Parathyroid adenoma (tissue), 2 donors: ENCODE data around the gene LILRB3.

Experiments
- H2AFZ ChIP-seq: fragments of 300-600 bp; sonication (generic); one replicate; pipeline ENCODE4 v1.7.0; 2017; ENCODE audit warnings: antibody characterized with exemption, mild to moderate bottlenecking
- H3K27ac ChIP-seq: fragments of 300-600 bp; sonication (generic); one replicate; pipeline ENCODE4 v1.7.0; 2017
- H3K27me3 ChIP-seq: fragments of 300-600 bp; sonication (generic); one replicate; pipeline ENCODE4 v1.7.0; 2017; ENCODE audit warnings: low read length; ENCODE audit not compliant: control insufficient read depth, insufficient read depth
- H3K36me3 ChIP-seq: fragments of 300-600 bp; sonication (generic); one replicate; pipeline ENCODE4 v1.7.0; 2017; ENCODE audit warnings: low read length; ENCODE audit not compliant: control insufficient read depth, insufficient read depth
- H3K4me1 ChIP-seq: fragments of 300-600 bp; sonication (generic); one replicate; pipeline ENCODE4 v1.7.0; 2017; ENCODE audit warnings: control low read depth
- H3K4me2 ChIP-seq: fragments of 300-600 bp; sonication (generic); one replicate; pipeline ENCODE4 v1.7.0; 2017; ENCODE audit warnings: low read length
- H3K4me3 ChIP-seq: fragments of 300-600 bp; sonication (generic); one replicate; pipeline ENCODE4 v1.7.0; 2017; ENCODE audit warnings: low read depth, low read length
- H3K79me2 ChIP-seq: fragments of 300-600 bp; sonication (generic); one replicate; pipeline ENCODE4 v1.7.0; 2017; ENCODE audit warnings: control low read depth
- H3K9ac ChIP-seq: fragments of 300-600 bp; sonication (generic); one replicate; pipeline ENCODE4 v1.7.0; 2017; ENCODE audit warnings: mild to moderate bottlenecking
- H3K9me3 ChIP-seq: fragments of 300-600 bp; sonication (generic); one replicate; pipeline ENCODE4 v1.7.0; 2017; ENCODE audit warnings: low read length; ENCODE audit not compliant: control insufficient read depth
- CTCF ChIP-seq: fragments of 300-600 bp; sonication (generic); IDR thresholded peaks from one replicate; pipeline ENCODE4 v1.7.0; 2017; ENCODE audit warnings: antibody characterized with exemption, mild to moderate bottlenecking
- donor health status: primary hyperparathyroidism.

The LILRB3 gene

GRCh38 chr19:54209811-54210494 lies 12.9 kb downstream of the LILRB3 start:
- H3K27ac ChIP-seq: no peak overlapping the region
- no peak overlapping the region for H3K9ac ChIP-seq
- H2AFZ ChIP-seq: no peak overlapping the region
- H3K4me1 ChIP-seq: peaks cover 5% of the 10 kb centered on the region
- no peaks in the 10 kb centered on the region for H3K9me3 ChIP-seq
- H3K27me3 ChIP-seq: no peaks in the 10 kb centered on the region
- no peak overlapping the region for H3K4me2 ChIP-seq
- peaks cover 15% of the 10 kb centered on the region for H3K79me2 ChIP-seq
- H3K36me3 ChIP-seq: no peaks in the 10 kb centered on the region
- no peak overlapping the region for H3K4me3 ChIP-seq
- TF ChIP-seq CTCF: no peak

GRCh38 chr19:54209058-54209810 lies 13.6 kb downstream of the LILRB3 start:
- H3K27ac ChIP-seq: peak overlapping the region; percentile 24
- H3K9ac ChIP-seq: no peak overlapping the region
- H3K79me2 ChIP-seq: peaks cover 20% of the 10 kb centered on the region
- H3K4me3 ChIP-seq: no peak overlapping the region
- H3K4me2 ChIP-seq: no peak overlapping the region
- no peaks in the 10 kb centered on the region for H3K9me3 ChIP-seq
- H3K36me3 ChIP-seq: no peaks in the 10 kb centered on the region
- H3K27me3 ChIP-seq: no peaks in the 10 kb centered on the region
- TF ChIP-seq CTCF: no peak
- no peak overlapping the region for H2AFZ ChIP-seq
- H3K4me1 ChIP-seq: peaks cover 7% of the 10 kb centered on the region

- Histone ChIP-seq H3K4me2 (no peak overlapping the region), H2AFZ (no peak overlapping the region), H3K36me3 (no peaks in the 10 kb centered on the region), H3K4me3 (no peak overlapping the region), H3K27me3 (no peaks in the 10 kb centered on the region), H3K9me3 (no peaks in the 10 kb centered on the region), H3K4me1 (peaks cover 7% of the 10 kb centered on the region), H3K9ac (no peak overlapping the region), H3K79me2 (peaks cover 25% of the 10 kb centered on the region), H3K27ac (peak overlapping the region; percentile 22)
- TF ChIP-seq CTCF: no peak
Observed at GRCh38 chr19:54208784-54209057, 14.1 kb downstream of the LILRB3 start.

- Histone ChIP-seq H3K36me3 (no peaks in the 10 kb centered on the region), H3K9me3 (no peaks in the 10 kb centered on the region), H3K79me2 (peaks cover 29% of the 10 kb centered on the region), H3K4me2 (no peak overlapping the region), H2AFZ (no peak overlapping the region), H3K9ac (no peak overlapping the region), H3K27ac (peak overlapping the region; percentile 56), H3K27me3 (no peaks in the 10 kb centered on the region), H3K4me1 (peaks cover 7% of the 10 kb centered on the region), H3K4me3 (no peak overlapping the region)
- no peak for TF ChIP-seq CTCF
Observed at GRCh38 chr19:54207983-54208783, 14.6 kb downstream of the LILRB3 start.
